Esophagus muscularis mucosa (tissue), 3 donors: ENCODE data around the gene ACACA.

Experiments used
- CTCF ChIP-seq, 3 experiments: fragments of 200-600 bp in 2 of 3; fragments of 450-650 bp in 1 of 3; sonication (generic) in 2 of 3; IDR thresholded peaks; one replicate each; pipeline ENCODE4 v1.5.1; 2017 to 2019; ENCODE audit warnings: antibody characterized with exemption in 3 of 3, mild to moderate bottlenecking in 2 of 3, moderate library complexity in 1 of 3
- POLR2A ChIP-seq: fragments of 450-650 bp; IDR thresholded peaks from one replicate; pipeline ENCODE4 v1.6.1; 2017; ENCODE audit warnings: antibody characterized with exemption, moderate library complexity, mild to moderate bottlenecking, low read depth
- POLR2AphosphoS5 ChIP-seq, 2 donors: sonication (generic); formaldehyde crosslinking; IDR thresholded peaks; one replicate each; pipeline ENCODE4 v1.6.1; 2017; ENCODE audit warnings: antibody characterized with exemption in 2 of 2

- TF ChIP-seq CTCF (IDR thresholded peaks at IDR 0.05) (no peak), POLR2A (no peak), POLR2AphosphoS5 (IDR thresholded peaks at IDR 0.05) (no peak)
Observed at GRCh38 chr17:37188157-37188556, 218.5 kb downstream of the ACACA start.
